Stimulated activated CD4-positive, alpha-beta T cell treated with anti-CD3 and anti-CD28 coated beads, Interleukin-2, amount 100 ng/mL, for 24 hours (primary cell): ENCODE data around the gene PLEKHH3.

ENCODE experiments used
- DNase-seq, 2 donors: peaks; one replicate each; pipeline ENCODE4 v3.0.0-alpha.2; 2020

PLEKHH3 gene

GRCh38 chr17:42686520-42687128 lies 9.8 kb upstream of the PLEKHH3 start:
- no peak for DNase-seq

DNA sequence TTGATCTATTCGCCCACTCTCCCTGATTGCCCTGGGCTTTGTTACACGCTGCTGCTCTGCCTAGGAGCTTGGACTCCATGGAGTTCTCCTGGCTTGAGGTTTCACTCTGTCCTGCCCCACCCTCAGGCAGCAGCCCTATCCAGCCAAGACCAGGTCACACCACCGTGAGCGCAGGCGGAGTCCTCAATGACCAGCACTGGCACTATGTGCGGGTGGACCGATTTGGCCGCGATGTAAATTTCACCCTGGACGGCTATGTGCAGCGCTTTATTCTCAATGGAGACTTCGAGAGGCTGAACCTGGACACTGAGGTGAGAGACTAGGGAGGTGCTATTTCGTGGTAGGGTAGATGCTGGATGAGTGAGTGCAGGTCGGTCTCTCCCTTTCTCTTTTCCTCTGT lies 9.0 kb upstream of the PLEKHH3 start:
- DNase-seq: no peak

DNA sequence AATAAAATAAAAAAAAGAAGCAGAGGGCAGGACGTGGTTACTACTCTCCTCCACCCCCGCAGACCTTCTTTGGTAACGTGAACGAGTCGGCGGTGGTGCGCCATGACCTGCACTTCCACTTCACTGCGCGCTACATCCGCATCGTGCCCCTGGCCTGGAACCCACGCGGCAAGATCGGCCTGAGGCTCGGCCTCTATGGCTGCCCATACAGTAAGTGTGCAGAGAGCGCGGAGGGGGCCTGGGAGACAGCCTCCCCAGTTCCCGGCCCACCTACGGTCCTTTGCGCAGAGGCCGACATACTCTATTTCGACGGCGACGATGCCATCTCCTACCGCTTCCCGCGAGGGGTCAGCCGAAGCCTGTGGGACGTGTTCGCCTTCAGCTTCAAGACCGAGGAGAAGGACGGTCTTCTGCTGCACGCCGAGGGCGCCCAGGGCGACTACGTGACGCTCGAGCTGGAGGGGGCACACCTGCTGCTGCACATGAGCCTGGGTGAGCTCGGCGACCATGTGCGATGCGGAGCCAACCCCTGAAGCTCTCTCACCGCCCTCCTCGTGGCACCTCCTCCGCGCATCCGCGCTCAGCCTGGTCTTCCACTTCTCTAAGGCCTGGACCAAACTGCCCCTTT lies 8.2 kb upstream of the PLEKHH3 start:
- DNase-seq: no peak

DNA sequence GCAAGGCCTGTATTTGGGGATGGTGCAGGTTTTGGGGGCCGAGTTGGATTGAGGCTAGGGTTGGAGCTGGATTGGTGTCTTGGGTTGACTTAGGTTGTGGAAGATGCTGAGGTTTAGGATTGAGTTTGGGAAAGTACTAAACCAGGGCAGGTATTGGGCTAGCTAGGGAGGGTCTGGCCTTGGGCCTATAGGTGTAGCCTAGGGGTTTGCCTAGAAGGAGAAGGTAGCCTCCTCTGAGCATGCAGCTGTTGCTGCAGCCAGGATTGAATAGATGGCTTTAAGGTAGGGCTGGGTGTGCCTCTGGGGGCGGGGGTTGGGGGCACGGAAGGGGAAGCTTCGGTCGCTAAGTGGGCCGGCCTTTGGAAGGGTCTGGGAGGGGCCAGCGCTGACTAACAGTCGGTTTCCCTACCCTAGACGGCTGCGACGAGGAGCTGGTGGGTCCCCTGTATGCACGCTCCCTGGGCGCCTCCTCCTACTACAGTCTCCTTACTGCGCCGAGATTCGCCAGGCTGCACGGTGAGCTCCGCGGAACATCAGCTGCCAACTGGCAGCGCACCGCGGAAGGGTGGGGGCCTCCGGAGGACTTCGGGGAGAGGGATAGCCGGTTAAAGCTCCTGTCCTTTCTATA lies 6.7 kb upstream of the PLEKHH3 start:
- no peak for DNase-seq

GRCh38 chr17:42682722-42683403 lies 6.1 kb upstream of the PLEKHH3 start:
- DNase-seq: peak in 1 of 2 donors; percentile 51

DNA sequence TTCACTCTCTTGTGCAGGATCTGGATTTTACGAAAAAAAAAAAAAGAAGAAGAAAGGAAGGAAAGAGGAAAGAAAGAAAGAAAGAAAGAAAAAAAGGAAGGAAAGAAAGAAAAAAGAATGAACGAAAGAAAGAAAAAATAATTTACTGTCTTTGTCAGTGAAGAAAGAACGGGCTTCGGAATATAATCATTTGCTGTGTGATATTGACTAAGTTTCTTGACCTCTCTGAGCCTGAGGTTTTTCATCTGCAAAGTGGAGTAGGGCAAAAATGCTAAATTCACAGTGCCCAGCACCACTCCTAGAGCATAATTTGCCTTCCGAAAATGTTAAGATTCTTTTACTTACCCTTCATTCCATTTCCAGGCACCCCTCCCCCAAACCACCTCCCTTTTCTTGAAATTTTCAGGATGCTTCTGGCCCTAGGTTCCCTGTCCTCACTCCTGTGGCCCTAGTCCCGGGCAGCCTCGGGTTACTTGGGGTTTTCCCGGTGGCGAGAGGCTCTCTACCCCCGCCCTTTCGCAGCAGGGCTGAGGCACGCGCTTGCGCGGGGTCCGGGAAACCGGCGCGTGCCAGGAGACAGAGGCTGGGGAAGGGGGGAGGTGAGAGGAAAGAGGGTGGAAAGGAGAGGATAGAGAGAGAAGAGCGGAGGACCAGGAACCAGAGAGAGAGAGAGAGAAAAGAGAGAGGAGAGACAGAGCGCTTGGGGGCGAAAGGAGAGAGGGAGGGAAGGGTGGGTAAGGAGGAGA lies 5.4 kb upstream of the PLEKHH3 start, which contains the start of gene CNTNAP1:
TSS of gene CNTNAP1 (plus strand) at position 556 of the 746 bp plus-strand sequence. CDS start 299 bp downstream, outside the sequence.
- DNase-seq: peak in 1 of 2 donors; percentile 47

GRCh38 chr17:42680331-42680808 lies 3.6 kb upstream of the PLEKHH3 start:
- no peak for DNase-seq

GRCh38 chr17:42679492-42680330 lies 2.9 kb upstream of the PLEKHH3 start:
- peak; percentile 70 to 78 for DNase-seq

GRCh38 chr17:42678951-42679491 lies 2.2 kb upstream of the PLEKHH3 start:
- peak; percentile 42 to 51 for DNase-seq

- peak; percentile 80 to 85 for DNase-seq
These were observed 1.4 kb upstream of the PLEKHH3 start for GRCh38 chr17:42677921-42678781.

DNA sequence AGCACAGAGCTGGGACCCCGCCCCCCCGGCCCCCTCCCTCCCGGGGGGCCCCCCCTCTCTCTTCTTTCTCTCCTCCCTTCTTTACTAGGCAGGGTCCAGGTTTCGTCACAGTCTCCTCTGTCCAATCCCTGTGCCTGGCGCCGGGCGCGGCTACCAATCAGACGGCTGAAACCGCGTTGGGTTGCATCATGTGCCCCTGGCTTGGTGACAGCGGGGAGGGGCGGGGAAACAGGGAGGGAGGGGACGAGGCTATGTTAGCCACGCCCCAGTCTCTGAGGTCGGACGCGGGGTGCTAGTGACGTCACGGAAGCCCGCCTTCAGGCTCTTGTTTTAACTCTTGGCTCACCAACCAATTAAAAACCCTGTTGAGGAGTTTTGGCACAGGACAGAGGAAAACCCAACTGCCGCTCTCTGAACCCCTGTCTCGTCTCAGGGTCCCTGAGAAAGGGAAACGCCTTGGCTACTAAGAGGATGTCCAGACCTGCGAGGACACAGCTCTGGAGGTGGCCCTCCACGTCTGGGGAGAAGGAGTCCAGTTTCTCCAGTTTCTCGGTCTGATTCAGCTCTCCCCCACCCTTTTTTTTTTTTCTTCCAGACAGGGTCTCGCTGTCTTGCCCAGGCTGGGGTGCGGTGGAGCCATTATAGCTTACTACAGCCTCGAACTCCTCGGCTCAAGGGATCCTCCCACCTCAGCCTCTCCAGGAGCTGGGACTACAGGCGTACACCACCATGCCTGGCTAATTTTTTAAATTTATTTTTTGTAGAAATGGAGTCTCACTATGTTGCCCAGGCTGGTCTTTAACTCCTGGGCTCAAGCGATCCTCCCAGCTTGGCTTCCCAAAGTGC lies 441 bp upstream of the PLEKHH3 start:
- peak; percentile 98 to 99 for DNase-seq

GRCh38 chr17:42675965-42676423 lies 800 bp downstream of the PLEKHH3 start:
- no peak for DNase-seq

DNA sequence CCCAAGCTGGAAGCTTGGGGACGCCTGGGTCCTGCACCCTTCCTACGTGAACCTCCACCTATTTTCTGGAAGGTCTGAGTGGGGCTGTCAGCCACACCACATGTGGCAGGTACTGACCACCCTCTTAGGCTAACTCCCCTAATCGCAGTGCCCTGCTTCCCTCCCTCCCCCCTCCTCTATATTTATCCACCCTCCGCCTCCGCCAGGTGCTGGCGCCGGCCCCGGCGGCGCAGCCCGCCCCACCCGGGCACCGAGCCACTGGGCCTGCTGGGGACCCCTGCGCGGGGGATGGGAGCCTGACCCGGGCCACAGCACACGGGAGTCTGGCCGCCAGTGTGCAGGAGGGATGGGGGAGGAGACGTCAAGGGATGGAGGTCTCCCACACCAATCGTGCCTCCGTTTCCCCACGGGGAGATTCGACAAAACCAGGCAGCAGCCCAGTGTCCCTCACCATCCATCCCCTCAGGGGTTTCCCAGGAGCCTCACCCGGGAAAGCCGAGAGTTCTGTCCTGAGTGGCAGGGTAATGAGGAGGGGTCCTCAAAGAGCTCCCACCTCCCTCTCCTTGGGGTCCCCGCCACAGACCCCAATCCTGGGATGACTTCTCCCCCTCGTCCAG lies 1.3 kb downstream of the PLEKHH3 start:
- no peak for DNase-seq

DNA sequence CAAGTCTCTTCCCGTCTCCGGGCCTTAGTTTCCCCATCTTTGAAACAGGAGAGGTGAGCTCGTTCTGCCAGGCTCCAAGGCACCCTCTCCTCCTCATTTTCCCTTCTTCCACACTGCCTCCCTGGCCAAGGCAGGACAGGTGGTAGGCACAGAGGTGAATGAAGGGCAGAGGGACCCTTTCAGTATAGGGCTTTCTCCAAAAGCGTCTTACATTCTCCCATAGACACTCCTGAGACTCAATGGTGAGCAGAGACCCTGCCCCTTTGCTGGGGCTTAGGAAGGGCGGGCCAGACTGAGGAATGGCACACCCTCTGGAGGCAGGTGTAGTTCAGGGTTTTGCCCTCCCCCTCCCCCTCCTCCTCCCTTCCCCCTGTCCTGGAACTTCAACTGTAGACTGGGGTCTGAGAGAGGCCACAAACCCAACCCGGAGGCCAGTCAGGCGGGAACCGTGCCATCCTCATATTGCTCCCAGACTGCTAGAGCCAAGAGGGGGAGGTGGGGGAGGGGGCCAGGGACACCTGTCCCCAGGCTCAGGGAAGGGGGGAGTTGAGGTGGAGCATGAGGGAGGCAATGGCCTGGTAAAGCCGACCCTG lies 1.9 kb downstream of the PLEKHH3 start:
- no peak for DNase-seq

DNA sequence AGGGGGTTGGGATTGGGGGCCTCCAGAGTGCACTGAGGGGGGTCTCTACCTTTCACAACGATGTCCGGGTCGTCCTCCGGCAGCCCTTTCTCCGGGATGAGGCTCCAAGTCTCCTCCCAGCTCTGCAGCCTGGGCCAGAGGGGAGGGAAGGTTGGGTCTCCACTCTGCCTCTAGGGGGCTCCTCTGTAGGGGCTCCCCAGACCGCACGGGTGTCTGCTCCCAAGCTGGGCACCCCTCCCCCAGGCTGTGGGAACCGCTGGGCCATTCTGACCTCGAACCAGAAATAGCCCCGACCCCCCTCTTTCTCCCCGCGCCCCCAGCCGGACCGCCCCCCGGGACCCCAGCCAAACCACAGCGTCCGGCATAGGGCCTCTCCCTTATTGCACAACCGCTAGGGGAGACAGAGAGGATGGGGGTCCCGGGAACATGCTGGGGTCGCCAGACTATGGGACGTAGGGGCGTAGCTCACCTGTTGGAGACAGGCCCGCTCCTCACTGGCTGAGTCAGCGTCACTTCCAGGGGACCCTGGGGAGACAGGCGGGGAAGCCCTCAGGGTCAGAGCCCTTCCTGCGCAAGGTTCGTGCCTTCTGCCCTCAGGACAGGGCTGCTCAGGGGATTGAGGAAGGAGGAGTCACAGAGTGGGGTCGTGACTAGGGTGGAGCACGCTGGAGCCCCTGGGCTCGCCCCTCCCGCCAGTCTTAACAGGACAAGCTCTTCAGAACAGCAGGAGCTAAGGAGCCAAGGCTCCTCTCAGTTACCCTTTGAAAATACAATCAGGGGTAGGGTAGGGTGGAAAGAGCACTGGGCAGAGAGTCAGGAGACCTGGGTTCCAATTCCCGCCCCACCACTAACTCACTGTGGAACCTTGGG lies 2.7 kb downstream of the PLEKHH3 start:
- no peak for DNase-seq

DNA sequence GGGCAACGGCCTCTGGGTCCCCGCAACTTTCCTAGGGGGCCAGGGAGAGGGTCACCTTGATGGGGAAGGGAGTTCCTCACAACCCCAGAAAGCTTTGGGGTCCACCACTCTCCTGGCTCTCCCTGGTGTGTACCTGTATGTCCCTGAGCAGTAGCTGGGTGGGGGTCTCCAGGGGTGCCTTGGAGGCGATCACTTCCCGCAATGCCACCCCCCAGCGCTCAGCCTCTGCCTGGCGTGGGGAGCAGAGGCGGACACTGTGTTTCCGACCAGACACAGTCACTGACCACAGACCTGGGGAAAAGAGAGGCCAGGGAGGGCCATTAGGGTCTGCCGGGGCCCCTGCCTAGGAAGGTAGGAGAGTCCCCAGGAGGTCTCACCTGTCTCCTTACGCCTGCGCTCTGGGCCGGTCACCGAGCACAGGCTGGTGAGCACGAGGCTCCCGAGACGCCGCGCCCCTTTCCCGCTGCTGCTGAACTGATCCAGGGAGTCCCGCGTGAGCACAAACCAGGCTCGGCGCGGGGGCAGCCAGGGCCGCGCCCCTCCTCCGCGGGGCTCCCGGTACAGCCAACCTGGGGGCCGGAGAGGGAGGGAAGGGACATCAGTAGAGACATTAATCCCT lies 3.4 kb downstream of the PLEKHH3 start:
- DNase-seq: no peak

GRCh38 chr17:42672038-42672437 lies 4.8 kb downstream of the PLEKHH3 start:
- no peak for DNase-seq
